Kidney tubule cell (primary cell): ENCODE results near the gene QTRT2.

Experiments
- DNase-seq: peaks from one replicate; pipeline ENCODE4 v3.0.0-alpha.2; 2018; ENCODE audit warnings: low spot score

Gene QTRT2

GRCh38 chr3:114122027-114122709 lies 65.6 kb downstream of the QTRT2 start:
- DNase-seq: peak; percentile 54

DNA sequence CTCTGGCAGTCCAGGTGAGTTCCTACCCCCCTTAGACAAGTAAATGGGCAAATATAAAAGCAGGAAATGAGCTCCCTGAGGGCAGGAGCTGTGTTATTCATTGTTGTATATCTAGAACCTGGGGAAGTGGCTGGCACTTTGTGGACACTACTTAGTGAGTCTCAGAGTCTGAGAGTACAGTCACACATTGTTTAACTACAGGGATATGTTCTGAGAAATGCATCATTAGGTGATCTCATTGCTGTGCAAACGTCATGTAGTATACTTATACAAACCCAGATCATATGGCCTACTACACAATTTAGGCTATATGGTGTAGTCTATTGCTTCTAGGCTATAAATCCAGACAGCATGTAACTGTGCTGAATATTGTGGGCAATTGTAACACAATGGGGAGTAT lies 69.9 kb downstream of the QTRT2 start:
- DNase-seq: no peak

DNA sequence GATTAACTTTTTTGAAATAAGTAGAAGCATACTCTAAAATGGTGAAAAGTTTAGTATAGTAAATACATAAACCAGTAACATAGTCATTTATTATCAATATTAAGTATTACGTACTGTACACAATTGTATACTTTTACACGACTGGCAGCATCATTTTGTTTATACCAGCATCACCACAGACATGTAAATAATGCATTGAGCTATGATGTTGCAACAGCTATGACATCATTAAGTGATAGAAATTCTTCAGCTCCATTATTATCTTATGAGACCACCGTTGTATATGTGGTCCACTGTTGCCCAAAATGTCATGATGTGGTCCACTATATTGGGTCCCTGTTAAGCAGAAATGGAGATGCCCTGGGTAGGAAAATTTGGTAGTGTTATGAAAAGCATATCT lies 71.0 kb downstream of the QTRT2 start:
- no peak for DNase-seq

- DNase-seq: no peak
These were observed 71.7 kb downstream of the QTRT2 start for GRCh38 chr3:114128231-114128630.

DNA sequence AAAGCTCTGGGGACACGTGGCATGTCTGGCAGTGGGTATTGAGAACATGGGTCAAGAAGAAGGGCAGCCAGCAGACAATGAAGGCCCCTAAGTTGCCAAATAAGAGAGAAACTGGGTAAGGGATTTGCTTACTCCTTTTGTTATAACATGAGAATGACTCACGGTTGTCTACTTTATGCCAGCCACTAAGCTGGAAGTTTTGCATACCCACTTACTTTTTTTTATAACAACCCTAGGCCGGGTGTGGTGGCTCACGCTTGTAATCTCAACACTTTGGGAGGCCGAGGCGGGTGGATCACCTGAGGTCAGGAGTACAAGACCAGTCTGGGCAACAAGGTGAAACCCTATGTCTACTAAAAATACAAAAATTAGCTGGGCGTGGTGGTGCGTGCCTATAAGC lies 72.3 kb downstream of the QTRT2 start:
- no peak for DNase-seq

- no peak for DNase-seq
These were observed 76.0 kb downstream of the QTRT2 start for GRCh38 chr3:114132500-114132899.

DNA sequence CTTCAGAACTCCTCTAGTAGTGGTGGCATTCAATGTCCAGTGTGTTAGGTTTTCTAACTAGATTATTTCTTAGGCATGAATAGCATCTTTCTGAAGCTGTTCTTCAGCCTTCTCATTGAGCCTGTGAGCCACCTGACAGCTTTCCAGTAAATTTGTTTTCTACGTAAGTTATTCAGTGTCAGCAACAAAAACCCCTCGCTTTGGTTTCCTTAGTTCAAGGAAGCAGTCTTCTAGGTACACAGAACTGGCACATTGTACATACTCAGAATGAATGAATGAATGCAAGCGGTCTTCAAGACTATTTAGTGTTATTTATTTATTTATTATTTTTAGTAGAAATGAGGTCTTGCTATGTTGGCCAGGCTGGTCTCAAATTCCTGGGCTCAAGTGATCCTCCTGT lies 77.4 kb downstream of the QTRT2 start:
- no peak for DNase-seq
